Measurements from ENCODE around the gene SLC14A1.

Gene SLC14A1

GRCh38 chr18:45760462-45761036 is 36.6 kb downstream of the SLC14A1 start:
- DNase-seq: no peak

- DNase-seq: no peak
Measured at GRCh38 chr18:45761512-45762114, 37.6 kb downstream of the SLC14A1 start.

GRCh38 chr18:45764000-45764686 is 40.2 kb downstream of the SLC14A1 start:
- DNase-seq: no peak

GRCh38 chr18:45765796-45766195 is 41.8 kb downstream of the SLC14A1 start:
- DNase-seq: no peak

- no peak for DNase-seq
Measured at GRCh38 chr18:45771587-45772480, 47.9 kb downstream of the SLC14A1 start.

- DNase-seq: no peak
Measured at GRCh38 chr18:45774065-45774521, 50.1 kb downstream of the SLC14A1 start.

GRCh38 chr18:45775241-45775676 is 51.3 kb downstream of the SLC14A1 start:
- DNase-seq: peak; percentile 78

GRCh38 chr18:45775743-45776142 is 51.8 kb downstream of the SLC14A1 start:
- no peak for DNase-seq

- no peak for DNase-seq
Measured at GRCh38 chr18:45777393-45777792, 53.4 kb downstream of the SLC14A1 start.

- no peak for DNase-seq
Measured at GRCh38 chr18:45780568-45780967, 56.6 kb downstream of the SLC14A1 start.

- no peak for DNase-seq
Measured at GRCh38 chr18:45782662-45783061, 58.7 kb downstream of the SLC14A1 start.

- no peak for DNase-seq
Measured at GRCh38 chr18:45783097-45784075, 59.4 kb downstream of the SLC14A1 start.

GRCh38 chr18:45785134-45785533 is 61.2 kb downstream of the SLC14A1 start:
- no peak for DNase-seq

- no peak for DNase-seq
Measured at GRCh38 chr18:45786941-45787340, 63.0 kb downstream of the SLC14A1 start.

- DNase-seq: no peak
Measured at GRCh38 chr18:45787346-45787745, 63.4 kb downstream of the SLC14A1 start.

GRCh38 chr18:45788861-45789260 is 64.9 kb downstream of the SLC14A1 start:
- DNase-seq: no peak

GRCh38 chr18:45792506-45793263 is 68.7 kb downstream of the SLC14A1 start:
- no peak for DNase-seq

- no peak for DNase-seq
Measured at GRCh38 chr18:45793264-45793965, 69.4 kb downstream of the SLC14A1 start.

- DNase-seq: no peak
Measured at GRCh38 chr18:45801416-45802004, 77.5 kb downstream of the SLC14A1 start.
